Measurements from ENCODE around the gene CNNM2. TPM values are rescaled to one million over a fixed set of nuclear protein-coding genes. Genes with fewer than 3 reads are reported as not detected.

Gene CNNM2
- total RNA-seq, 1 experiment from 2014 or later: 16.1 TPM

DNA sequence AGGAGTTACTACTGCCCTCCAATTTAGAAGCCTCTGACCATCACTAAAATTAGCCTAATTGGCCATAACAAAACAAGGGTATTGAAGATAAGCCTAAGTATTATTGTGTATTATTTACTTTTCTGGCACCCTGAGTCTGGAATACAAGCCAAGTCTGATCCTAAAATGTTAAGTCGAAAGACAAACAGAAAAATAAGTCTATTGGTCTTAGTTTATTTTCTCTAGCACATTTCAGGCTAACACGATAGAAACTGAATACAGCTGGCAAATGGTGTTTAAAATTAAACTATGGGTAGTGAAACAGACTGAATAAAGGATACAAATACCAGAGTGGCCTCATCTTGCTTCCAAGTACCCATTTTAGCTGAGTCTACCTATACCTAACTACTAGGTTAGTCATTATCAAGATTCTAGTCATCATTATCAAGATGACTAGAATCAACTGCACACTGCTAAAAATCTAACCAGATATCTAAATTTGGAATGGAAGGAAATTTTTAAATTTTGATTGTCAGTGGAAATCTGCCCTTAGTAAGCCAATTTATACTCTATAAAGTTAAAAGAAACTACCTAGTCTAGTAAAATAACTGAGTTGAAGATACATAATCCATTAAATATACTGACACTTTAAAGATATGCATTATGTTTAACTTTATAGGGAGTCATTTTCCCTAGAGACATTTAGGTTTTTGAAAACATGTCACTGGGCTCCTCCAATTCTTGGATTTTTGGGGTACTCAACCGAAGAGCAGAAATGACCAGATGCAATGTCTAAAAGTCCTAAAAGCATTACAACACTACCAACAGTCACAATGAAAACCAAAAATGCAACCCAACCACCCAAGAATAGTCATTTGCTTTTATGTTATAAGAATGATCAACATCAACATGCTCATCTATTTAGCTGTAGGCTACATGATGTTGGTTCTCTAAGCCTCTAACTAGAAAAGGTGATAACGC is 194.1 kb downstream of the CNNM2 start:
- no peak overlapping the region for H3K27ac Mint-ChIP-seq (ENCODE audit: unreplicated experiment)
- Histone ChIP-seq H3K36me3 (ENCODE audit: control insufficient read depth, insufficient read depth, low read length) (no peaks in the 10 kb centered on the region), H3K27me3 (replicated peaks; ENCODE audit: control insufficient read depth, insufficient read depth, low read length) (no peaks in the 10 kb centered on the region), H3K4me1 (peaks cover 31% of the 10 kb centered on the region), H3K4me3 (ENCODE audit: low read depth, low read length) (no peak overlapping the region), H3K9me3 (no peaks in the 10 kb centered on the region)
- no peak for DNase-seq
- ChIA-PET POLR2A (no interaction called here), CTCF (no interaction called here)
- intact Hi-C loops (cut with micrococcal nuclease; ENCODE audit: unreplicated experiment): loop anchor here (5.0 kb wide), 1 partner anchor 130 kb away; no protein-coding TSS in a partner anchor
- H3K27me3 Mint-ChIP-seq (ENCODE audit: insufficient read depth, unreplicated experiment): no peaks in the 10 kb centered on the region
- H3K9me3 Mint-ChIP-seq (ENCODE audit: unreplicated experiment): no peaks in the 10 kb centered on the region
- peaks cover 19% of the 10 kb centered on the region for H3K36me3 Mint-ChIP-seq (ENCODE audit: insufficient read depth, unreplicated experiment)
- H3K4me3 Mint-ChIP-seq (ENCODE audit: unreplicated experiment): no peak overlapping the region
- TF ChIP-seq, protein P1, sequence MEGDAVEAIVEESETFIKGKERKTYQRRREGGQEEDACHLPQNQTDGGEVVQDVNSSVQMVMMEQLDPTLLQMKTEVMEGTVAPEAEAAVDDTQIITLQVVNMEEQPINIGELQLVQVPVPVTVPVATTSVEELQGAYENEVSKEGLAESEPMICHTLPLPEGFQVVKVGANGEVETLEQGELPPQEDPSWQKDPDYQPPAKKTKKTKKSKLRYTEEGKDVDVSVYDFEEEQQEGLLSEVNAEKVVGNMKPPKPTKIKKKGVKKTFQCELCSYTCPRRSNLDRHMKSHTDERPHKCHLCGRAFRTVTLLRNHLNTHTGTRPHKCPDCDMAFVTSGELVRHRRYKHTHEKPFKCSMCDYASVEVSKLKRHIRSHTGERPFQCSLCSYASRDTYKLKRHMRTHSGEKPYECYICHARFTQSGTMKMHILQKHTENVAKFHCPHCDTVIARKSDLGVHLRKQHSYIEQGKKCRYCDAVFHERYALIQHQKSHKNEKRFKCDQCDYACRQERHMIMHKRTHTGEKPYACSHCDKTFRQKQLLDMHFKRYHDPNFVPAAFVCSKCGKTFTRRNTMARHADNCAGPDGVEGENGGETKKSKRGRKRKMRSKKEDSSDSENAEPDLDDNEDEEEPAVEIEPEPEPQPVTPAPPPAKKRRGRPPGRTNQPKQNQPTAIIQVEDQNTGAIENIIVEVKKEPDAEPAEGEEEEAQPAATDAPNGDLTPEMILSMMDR (IDR thresholded peaks at IDR 0.05; ENCODE audit: insufficient read depth in 1 of 2, low read depth in 1 of 2, low read length in 1 of 2, severe bottlenecking in 1 of 2, unreplicated experiment in 1 of 2): no peak
- BruUV-seq (replicated peaks): no TSS peak
- peaks cover 15% of the 10 kb centered on the region for H3K4me1 Mint-ChIP-seq (ENCODE audit: low read depth, unreplicated experiment)

DNA sequence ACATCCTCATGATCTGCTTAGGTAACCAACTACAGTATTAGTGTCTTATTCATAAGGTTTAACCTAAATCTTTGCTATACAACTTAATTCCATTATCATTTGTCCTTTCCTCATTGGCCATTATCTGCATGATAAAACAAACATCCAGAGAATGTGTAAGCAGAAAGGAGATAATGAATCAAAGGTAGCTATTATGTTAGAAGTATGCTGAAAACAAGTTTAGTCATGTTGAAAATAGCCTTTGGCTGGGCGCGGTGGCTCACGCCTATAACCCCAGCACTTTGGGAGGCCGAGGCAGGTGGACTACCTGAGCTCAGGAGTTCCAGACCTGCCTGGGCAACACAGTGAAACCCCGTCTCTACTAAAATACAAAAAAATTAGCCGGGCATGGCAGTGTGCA is 196.8 kb downstream of the CNNM2 start:
- Histone ChIP-seq H3K4me1 (peaks cover 41% of the 10 kb centered on the region), H3K36me3 (ENCODE audit: control insufficient read depth, insufficient read depth, low read length) (no peaks in the 10 kb centered on the region), H3K4me3 (ENCODE audit: low read depth, low read length) (no peak overlapping the region), H3K9me3 (no peaks in the 10 kb centered on the region), H3K27me3 (replicated peaks; ENCODE audit: control insufficient read depth, insufficient read depth, low read length) (no peaks in the 10 kb centered on the region)
- H3K4me1 Mint-ChIP-seq (ENCODE audit: low read depth, unreplicated experiment): peaks cover 15% of the 10 kb centered on the region
- POLR2A ChIA-PET: interaction anchor here (0.7 to 1.1 kb wide), 2 partner anchors 78 to 117 kb away, joined by 4 to 5 read pairs; partner anchors contain the start of gene NT5C2
- no peak overlapping the region for H3K4me3 Mint-ChIP-seq (ENCODE audit: unreplicated experiment)
- H3K27ac Mint-ChIP-seq (ENCODE audit: unreplicated experiment): no peak overlapping the region
- DNase-seq: peak; percentile 54 to 78
- H3K36me3 Mint-ChIP-seq (ENCODE audit: insufficient read depth, unreplicated experiment): peaks cover 5% of the 10 kb centered on the region
- CTCF ChIA-PET: interaction anchor here (1.0 kb wide), 1 partner anchor 130 kb away, joined by 4 read pairs; no protein-coding TSS in a partner anchor
- TF ChIP-seq, protein P1 (IDR thresholded peaks at IDR 0.05; ENCODE audit: insufficient read depth in 1 of 2, low read depth in 1 of 2, low read length in 1 of 2, severe bottlenecking in 1 of 2, unreplicated experiment in 1 of 2): no peak
- no TSS peak for BruUV-seq (replicated peaks)
- intact Hi-C loops (cut with micrococcal nuclease; ENCODE audit: unreplicated experiment): loop anchor here (5.0 kb wide), 1 partner anchor 127 kb away; no protein-coding TSS in a partner anchor
- no peaks in the 10 kb centered on the region for H3K9me3 Mint-ChIP-seq (ENCODE audit: unreplicated experiment)
- H3K27me3 Mint-ChIP-seq (ENCODE audit: insufficient read depth, unreplicated experiment): no peaks in the 10 kb centered on the region

DNA sequence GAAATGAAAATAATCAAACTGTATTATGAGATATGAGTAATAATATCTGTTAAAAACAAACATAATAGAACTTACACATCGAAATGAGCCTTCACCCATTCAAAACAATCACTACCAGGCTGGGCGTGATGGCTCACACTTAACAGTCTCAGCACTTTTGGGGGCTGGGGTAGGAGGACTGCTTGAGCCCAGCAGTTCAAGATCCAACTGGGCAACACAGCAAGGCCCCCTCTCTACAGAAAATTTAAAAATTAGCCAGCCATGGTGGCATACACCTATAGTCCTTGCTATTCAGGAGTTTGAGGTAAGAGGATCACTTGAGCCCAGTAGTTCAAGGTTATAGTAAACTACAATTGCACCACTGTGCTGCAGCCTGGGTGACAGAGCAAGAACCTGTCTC is 199.2 kb downstream of the CNNM2 start:
- Mint-ChIP-seq H3K36me3 (ENCODE audit: insufficient read depth, unreplicated experiment) (no peaks in the 10 kb centered on the region), H3K27ac (ENCODE audit: unreplicated experiment) (no peak overlapping the region), H3K4me1 (ENCODE audit: low read depth, unreplicated experiment) (peaks cover 5% of the 10 kb centered on the region), H3K9me3 (ENCODE audit: unreplicated experiment) (no peaks in the 10 kb centered on the region), H3K4me3 (ENCODE audit: unreplicated experiment) (no peak overlapping the region), H3K27me3 (ENCODE audit: insufficient read depth, unreplicated experiment) (no peaks in the 10 kb centered on the region)
- TF ChIP-seq, protein P1 (IDR thresholded peaks at IDR 0.05; ENCODE audit: insufficient read depth in 1 of 2, low read depth in 1 of 2, low read length in 1 of 2, severe bottlenecking in 1 of 2, unreplicated experiment in 1 of 2): no peak
- BruUV-seq (replicated peaks): no TSS peak
- no peaks in the 10 kb centered on the region for H3K36me3 ChIP-seq (ENCODE audit: control insufficient read depth, insufficient read depth, low read length)
- no peaks in the 10 kb centered on the region for H3K27me3 ChIP-seq (replicated peaks; ENCODE audit: control insufficient read depth, insufficient read depth, low read length)
- DNase-seq: no peak
- intact Hi-C loops (cut with micrococcal nuclease; ENCODE audit: unreplicated experiment): no loop called here
- H3K4me1 ChIP-seq: peaks cover 47% of the 10 kb centered on the region
- H3K4me3 ChIP-seq (ENCODE audit: low read depth, low read length): no peak overlapping the region
- CTCF ChIA-PET: interaction anchor here (1.4 kb wide), 1 partner anchor 127 kb away, joined by 7 read pairs; no protein-coding TSS in a partner anchor
- H3K9me3 ChIP-seq: no peaks in the 10 kb centered on the region
- POLR2A ChIA-PET: no interaction called here
